K562 (cell line): ENCODE measurements around the gene CCDC78. TPM values are rescaled to one million over a fixed set of nuclear protein-coding genes. Genes with fewer than 3 reads are reported as not detected.

Source experiments
- ATAC-seq: fragments of 200-7000 bp; cut with Tn5 transposase; 3 replicates; pipeline ENCODE4 v1.9.1; 2020; ENCODE audit warnings: moderate library complexity
- BruUV-seq: library from RNA; stranded (reverse); fragments of 400-500 nt; replicated peaks from 2 replicates; lab custom pipeline; 2021; lab: Mats Ljungman, UMichigan
- CTCF ChIA-PET: fragments of 300-600 bp; formaldehyde crosslinking; extraction: SDS; loops from one replicate; lab custom pipeline; 2021; ENCODE audit warnings: low intra/inter-chr PET ratio; lab: Yijun Ruan, JAX
- POLR2A ChIA-PET: fragments of 300-600, 350-650 bp; sonication (Branson Sonifier 250); formaldehyde crosslinking; extraction: SDS; loops from one replicate; lab custom pipeline; 2021; ENCODE audit warnings: antibody characterized with exemption, inconsistent platforms; lab: Yijun Ruan, JAX
- DNase-seq, 4 experiments: peaks; one replicate each; pipeline versions ENCODE4 v3.0.0 to v3.0.0-alpha.2; 2011 to 2018; ENCODE audit warnings: low spot score in 3 of 4, mixed read lengths in 3 of 4; ENCODE audit errors: extremely low read depth in 1 of 4
- FAIRE-seq: peaks from 2 replicates; lab custom pipeline; 2011; peaks lifted over from hg19 to GRCh38; lab: Jason Lieb, UNC
- H2AFZ ChIP-seq: 2 replicates; pipeline ENCODE4 v1.6.0; 2011; ENCODE audit warnings: low read depth, low read length, control low read depth, inconsistent platforms
- H3K27ac ChIP-seq: fragments of 200-600 bp; 3 replicates; pipeline ENCODE4 v1.8.0; 2011; ENCODE audit warnings: low read depth, mild to moderate bottlenecking, control low read depth, inconsistent platforms, low read length, moderate library complexity, mixed read lengths; ENCODE audit errors: extremely low read depth
- H3K27me3 ChIP-seq, 2 experiments: fragments of 300-600 bp in 1 of 2; 2 replicates in 1 of 2; 3 replicates in 1 of 2; pipeline versions ENCODE4 v1.6.0 to v1.8.0; 2011; ENCODE audit warnings: inconsistent platforms in 2 of 2, low read length in 2 of 2, mild to moderate bottlenecking in 1 of 2, mixed read lengths in 1 of 2, moderate library complexity in 1 of 2; ENCODE audit not compliant: control insufficient read depth in 2 of 2, insufficient read depth in 2 of 2
- H3K36me3 ChIP-seq: fragments of 300-600 bp; 3 replicates; pipeline ENCODE4 v1.8.0; 2011; ENCODE audit warnings: mild to moderate bottlenecking, low read length, inconsistent platforms; ENCODE audit not compliant: control insufficient read depth, insufficient read depth
- H3K4me1 ChIP-seq, 2 experiments: fragments of 200-600 bp in 1 of 2; replicated peaks in 1 of 2; 2 replicates in 1 of 2; 3 replicates in 1 of 2; pipeline versions ENCODE4 v1.5.1 to v1.8.0; 2011; ENCODE audit warnings: inconsistent platforms in 2 of 2, low read length in 2 of 2, mild to moderate bottlenecking in 1 of 2, mixed read lengths in 1 of 2, moderate library complexity in 1 of 2; ENCODE audit not compliant: control insufficient read depth in 2 of 2, insufficient read depth in 2 of 2
- H3K4me2 ChIP-seq: 2 replicates; pipeline ENCODE4 v1.6.1; 2011; ENCODE audit warnings: low read length, control low read depth, inconsistent platforms, mixed read lengths; ENCODE audit not compliant: insufficient read depth
- H3K4me3 ChIP-seq: fragments of 200-600 bp; sonication (generic), shearing (Covaris generic); 2 replicates; pipeline ENCODE4 v1.5.1; 2016; ENCODE audit warnings: control low read depth, inconsistent platforms
- H3K79me2 ChIP-seq: fragments of 200-600 bp; 3 replicates; pipeline ENCODE4 v1.8.0; 2011; ENCODE audit warnings: low read length, inconsistent platforms; ENCODE audit not compliant: control insufficient read depth, insufficient read depth
- H3K9ac ChIP-seq, 2 experiments: 2 replicates each; pipeline versions ENCODE4 v1.6.0 to v1.6.1; 2011; ENCODE audit warnings: low read depth in 2 of 2, low read length in 2 of 2, control low read depth in 1 of 2, inconsistent platforms in 1 of 2, mild to moderate bottlenecking in 1 of 2, mixed read lengths in 1 of 2; ENCODE audit not compliant: insufficient read depth in 1 of 2
- H3K9me1 ChIP-seq: one replicate; pipeline ENCODE4 v1.6.0; 2011; ENCODE audit warnings: inconsistent platforms, mild to moderate bottlenecking, low read length, moderate library complexity; ENCODE audit not compliant: control insufficient read depth, insufficient read depth
- H3K9me3 ChIP-seq: replicated peaks from 2 replicates; pipeline ENCODE4 v1.5.1; 2011; ENCODE audit warnings: low read depth, low read length, inconsistent platforms; ENCODE audit not compliant: control insufficient read depth, insufficient read depth
- H4K20me1 ChIP-seq: replicated peaks from 2 replicates; pipeline ENCODE4 v1.6.1; 2011; ENCODE audit warnings: low read length, inconsistent platforms, mixed read lengths; ENCODE audit not compliant: control insufficient read depth, insufficient read depth
- CBX8 ChIP-seq: fragments of 200-600 bp; sonication (generic); IDR thresholded peaks from 2 replicates; pipeline ENCODE4 v1.6.1; 2012; ENCODE audit warnings: borderline replicate concordance, mixed run types, low read depth, mild to moderate bottlenecking, moderate library complexity, mixed read lengths, low read length, control low read depth, inconsistent platforms; ENCODE audit not compliant: poor library complexity, severe bottlenecking; ENCODE audit errors: extremely low read depth
- CEBPZ ChIP-seq: fragments of 150-350 bp; IDR thresholded peaks from 2 replicates; pipeline ENCODE4 v1.6.1; 2014; ENCODE audit warnings: low read depth, mild to moderate bottlenecking, low read length, borderline replicate concordance
- CREB3L1 ChIP-seq: fragments of 450-650 bp; IDR thresholded peaks from 2 replicates; pipeline ENCODE4 v1.6.1; 2014; ENCODE audit warnings: low read depth, mild to moderate bottlenecking, moderate library complexity, borderline replicate concordance
- EHMT2 ChIP-seq: fragments of 450-650 bp; IDR thresholded peaks from 2 replicates; pipeline ENCODE4 v1.6.1; 2018; ENCODE audit warnings: antibody characterized with exemption
- KLF1 ChIP-seq: fragments of 450-650 bp; IDR thresholded peaks from 2 replicates; pipeline ENCODE4 v1.6.1; 2016; ENCODE audit warnings: missing genetic modification characterization, missing compliant biosample characterization
- L3MBTL2 ChIP-seq: fragments of 450-650 bp; IDR thresholded peaks from 2 replicates; pipeline ENCODE4 v1.6.1; 2016; ENCODE audit warnings: mild to moderate bottlenecking, moderate library complexity
- MECOM ChIP-seq: fragments of 250-450 bp; sonication (Bioruptor Pico); IDR thresholded peaks from 2 replicates; pipeline ENCODE4 v1.8.0; 2022; ENCODE audit warnings: inconsistent platforms
- NFATC3 ChIP-seq: fragments of 450-650 bp; IDR thresholded peaks from 2 replicates; pipeline ENCODE4 v1.6.1; 2017; ENCODE audit warnings: mild to moderate bottlenecking
- PRMT5 ChIP-seq: sonication (generic); formaldehyde crosslinking; IDR thresholded peaks from 2 replicates; pipeline ENCODE4 v1.5.0; 2020; ENCODE audit warnings: missing genetic modification reagents
- SIN3B ChIP-seq: fragments of 450-650 bp; IDR thresholded peaks from 2 replicates; pipeline ENCODE4 v1.6.1; 2017; ENCODE audit warnings: low read depth, mild to moderate bottlenecking, moderate library complexity
- TCF7L2 ChIP-seq: fragments of 150-350 bp; IDR thresholded peaks from 2 replicates; pipeline ENCODE4 v1.6.1; 2016; ENCODE audit warnings: low read depth, mild to moderate bottlenecking, low read length, moderate library complexity
- ZBTB5 ChIP-seq: fragments of 450-650 bp; IDR thresholded peaks from 2 replicates; pipeline ENCODE4 v1.6.1; 2017; ENCODE audit warnings: antibody characterized with exemption
- ZKSCAN1 ChIP-seq: fragments of 150-350 bp; IDR thresholded peaks from 2 replicates; pipeline ENCODE4 v1.6.1; 2016; ENCODE audit warnings: low read depth, low read length
- ZSCAN32 ChIP-seq: fragments of 450-650 bp; formaldehyde crosslinking; IDR thresholded peaks from 2 replicates; pipeline ENCODE4 v1.4.0; 2020; ENCODE audit warnings: mild to moderate bottlenecking, moderate library complexity
- WGBS: fragments of 100-300 bp; shearing (Covaris generic); methylation state at CpG from one replicate; pipeline ENCODE4 v1.1.6; 2016; ENCODE audit warnings: low coverage, mixed read lengths; ENCODE audit not compliant: insufficient coverage; ENCODE audit errors: missing lambda C conversion rate; 5-methylcytosine and 5-hydroxymethylcytosine counted together
- in situ Hi-C: fragments of 300-500 bp; cut with MboI; formaldehyde crosslinking; loops from 4 replicates; pipeline ENCODE4 v1.15.0; 2018; ENCODE audit warnings: inconsistent platforms, mixed read lengths
- intact Hi-C: fragments of 100-400 bp; cut with micrococcal nuclease; formaldehyde crosslinking; loops from 2 replicates; pipeline ENCODE4 v1.14.2; 2022
- polyA plus RNA-seq, 8 experiments: library from polyadenylated mRNA; depleted of rRNA in 4 of 8; stranded (reverse) in 5 of 8; unstranded in 3 of 8; fragments of >200 nt; fragmentation: Nextera tagmentation in 2 of 8; fragmentation: Illumina TruSeq in 1 of 8; extraction: Ambion mirVana in 2 of 8; extraction: Trizol in 1 of 8; gene quantifications; 2 replicates each; pipeline versions ENCODE4 v1.2.1 to v1.2.3, GENCODE V29; 2011 to 2014; ENCODE audit warnings: inconsistent platforms in 1 of 8, missing spikeins in 1 of 8
- total RNA-seq, 7 experiments: library from RNA; depleted of rRNA in 6 of 7; stranded (reverse); fragments of >200 nt in 6 of 7; fragmentation: Illumina TruSeq in 2 of 7; extraction: Trizol in 2 of 7; gene quantifications; 2 replicates each; pipeline versions ENCODE4 v1.2.1 to v1.2.3, GENCODE V29; 2011 to 2021; ENCODE audit warnings: low replicate concordance in 1 of 7

Gene CCDC78
- total and polyA plus RNA-seq, 9 of the 15 experiments (the other 6 are each of a cell fraction or from before 2014, with no cell fraction given) = 0.24 to 17.7 (median 2.9) TPM

- BruUV-seq = no TSS peak
- no peaks in the 10 kb centered on the region for H3K27me3 ChIP-seq
- ChIA-PET CTCF (no interaction called here), POLR2A (interaction anchor here (0.5 to 1.8 kb wide), 10 partner anchors 10 to 1119 kb away, joined by 3 to 10 read pairs (median 3); partner anchors contain the start of genes DECR2 and WDR24)
- H3K4me2 ChIP-seq = peak within 1 kb of the TSS; percentile 98
- H2AFZ ChIP-seq = peak within 1 kb of the TSS; percentile 93
- intact Hi-C loops (loop anchor here (5.0 kb wide), 2 partner anchors 43 to 283 kb away; partner anchors contain the start of genes METTL26 and NME4), in situ Hi-C loops (loop anchor here (10.0 kb wide), 1 partner anchor 285 kb away; the partner anchor contains the start of gene NME4)
- H3K4me3 ChIP-seq = peak within 1 kb of the TSS; percentile 98
- H3K27ac ChIP-seq = peak within 1 kb of the TSS; percentile 89
- peaks cover 21% of the 10 kb centered on the region for H4K20me1 ChIP-seq
- FAIRE-seq = no peak
- peak within 1 kb of the TSS; percentile 84 to 98 for H3K9ac ChIP-seq
- H3K9me3 ChIP-seq = no peaks in the 10 kb centered on the region
- H3K36me3 ChIP-seq = peaks cover 36% of the 10 kb centered on the region
- peaks cover 36 to 98% of the 10 kb centered on the region in 2 experiments for H3K4me1 ChIP-seq
- peak; percentile 78 to 91 (median 84) for DNase-seq
- peaks cover 11% of the 10 kb centered on the region for H3K9me1 ChIP-seq
- H3K79me2 ChIP-seq = peaks cover 41% of the 10 kb centered on the region
- WGBS = under 1% methylated on average over 44 of the region's 91 CpGs
- ATAC-seq = peak; percentile 62
- no peak for TF ChIP-seq EHMT2
- TF ChIP-seq NFATC3 = no peak
- TF ChIP-seq ZSCAN32 (CRISPR knock-in tag) = no peak
- no peak for TF ChIP-seq ZKSCAN1
- TF ChIP-seq CREB3L1 = no peak
- TF ChIP-seq ZBTB5 = no peak
- TF ChIP-seq CEBPZ = no peak
- no peak for TF ChIP-seq CBX8
- peak; percentile 78; the same call in 1 of the 2 replicates for TF ChIP-seq SIN3B
- TF ChIP-seq MECOM = no peak
- TF ChIP-seq KLF1 = 0 out of 2 replicates have a peak, but pooled peaks have one; percentile 23
- TF ChIP-seq PRMT5 (CRISPR knock-in tag) = no peak
- peak; percentile 43 for TF ChIP-seq L3MBTL2
- TF ChIP-seq TCF7L2 = no peak
Observed at GRCh38 chr16:679814-680624, 46.2 kb downstream of the CCDC78 start, which contains the start of gene STUB1. Gene STUB1 (plus strand): TSS chr16:680410. CDS start chr16:680526, 116 bp downstream.
